Activated CD4-positive, alpha-beta T cell treated with anti-CD3 and anti-CD28 coated beads for 4 hours (primary cell): ENCODE results near the gene CPPED1.

Source experiments
- DNase-seq, 2 donors: peaks; one replicate each; pipeline ENCODE4 v3.0.0-alpha.2; 2020

The CPPED1 gene

DNA sequence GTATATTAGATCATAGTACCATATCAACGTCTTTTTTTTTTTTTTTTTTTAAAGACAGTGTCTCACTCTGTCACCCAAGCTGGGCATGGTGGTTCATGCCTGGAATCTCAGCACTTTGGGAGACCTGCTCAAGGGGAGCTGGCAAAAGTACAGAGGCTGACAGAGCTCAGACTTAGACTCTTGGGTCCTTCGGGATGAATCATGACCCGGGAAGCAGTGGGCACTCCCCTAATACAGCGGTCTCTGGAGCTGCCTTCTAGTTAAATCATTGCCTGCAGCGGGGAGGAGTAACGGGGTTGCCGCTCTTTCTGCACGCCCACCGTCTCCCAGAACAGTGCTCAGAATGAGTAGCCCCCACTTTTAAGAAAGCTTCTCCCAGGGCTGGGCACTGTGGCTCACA lies 174.4 kb downstream of the CPPED1 start:
- DNase-seq, result no peak

DNA sequence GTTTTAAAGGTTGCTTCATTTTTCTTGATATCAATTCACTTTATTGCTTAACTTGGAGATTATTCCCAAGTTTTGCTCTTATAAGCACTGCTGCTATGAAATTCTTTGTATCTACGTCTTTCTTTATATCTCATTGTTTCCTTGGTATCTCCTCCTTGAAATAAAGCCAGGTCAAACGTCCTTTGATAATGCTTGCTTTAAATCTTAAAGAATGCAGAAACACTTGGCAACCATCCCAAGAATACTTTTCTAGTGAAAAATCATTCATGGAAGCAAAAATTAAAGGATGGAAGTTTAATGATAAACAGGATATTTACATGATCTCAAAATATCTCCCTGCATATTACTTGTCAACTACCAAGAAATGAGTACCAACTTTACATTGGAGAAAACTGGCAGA lies 175.2 kb downstream of the CPPED1 start:
- no peak for DNase-seq

DNA sequence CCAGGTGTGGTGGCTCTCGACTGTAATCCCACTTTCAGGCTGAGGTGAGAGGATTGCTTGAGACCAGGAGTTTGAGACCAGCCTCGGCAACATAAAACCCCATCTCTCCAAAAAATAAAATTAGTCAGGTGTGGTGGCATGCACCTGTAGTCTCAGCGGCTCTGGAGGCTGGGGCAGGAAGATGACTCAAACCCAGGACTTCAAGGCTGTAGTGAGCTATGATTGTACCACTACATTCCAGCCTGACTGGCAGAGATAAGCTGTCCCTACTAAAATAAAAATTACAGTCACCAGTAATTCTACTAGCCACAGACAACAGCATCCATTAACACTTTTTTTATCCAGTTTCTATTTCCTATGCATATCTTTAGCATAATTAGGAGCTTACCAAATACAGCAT lies 176.3 kb downstream of the CPPED1 start:
- no peak for DNase-seq

DNA sequence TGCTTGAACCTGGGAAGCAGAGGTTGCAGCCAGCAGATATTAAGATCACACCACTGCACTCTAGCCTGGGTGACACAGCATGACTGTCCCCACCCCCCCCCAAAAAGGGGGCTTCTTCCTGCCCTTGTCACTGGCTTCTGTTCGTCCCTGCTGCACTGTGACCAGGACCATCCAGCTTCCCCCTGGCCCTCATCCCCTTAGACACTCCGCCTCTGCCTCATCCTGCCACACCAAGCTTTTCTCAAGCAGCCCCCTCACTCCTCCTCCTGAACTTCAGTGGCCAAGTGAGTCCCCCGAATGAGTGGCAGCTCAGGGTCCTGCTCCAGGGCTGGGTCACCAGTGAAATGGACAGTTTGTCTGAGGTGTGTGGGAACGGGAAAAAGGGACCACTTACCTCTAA lies 177.3 kb downstream of the CPPED1 start:
- DNase-seq, result no peak

DNA sequence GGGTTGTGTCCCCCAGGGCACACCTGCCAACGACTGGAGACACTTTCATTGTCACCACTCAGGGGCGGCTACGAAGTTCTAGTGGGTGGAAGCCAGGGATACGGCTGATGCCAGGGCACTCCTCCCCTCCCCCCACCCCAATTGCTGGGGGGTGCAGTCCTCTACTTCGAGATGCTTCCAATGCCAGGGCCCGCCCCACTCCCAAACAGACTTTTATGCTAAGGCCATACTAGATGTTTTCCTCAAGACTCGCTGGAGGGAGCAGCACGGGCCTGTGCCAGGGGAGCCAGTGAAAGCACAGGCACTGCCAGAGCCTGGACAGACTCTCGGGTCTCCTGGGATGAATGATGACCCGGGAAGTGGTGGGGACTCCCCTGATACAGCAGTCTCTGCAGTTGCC lies 178.0 kb downstream of the CPPED1 start:
- DNase-seq, result no peak

DNA sequence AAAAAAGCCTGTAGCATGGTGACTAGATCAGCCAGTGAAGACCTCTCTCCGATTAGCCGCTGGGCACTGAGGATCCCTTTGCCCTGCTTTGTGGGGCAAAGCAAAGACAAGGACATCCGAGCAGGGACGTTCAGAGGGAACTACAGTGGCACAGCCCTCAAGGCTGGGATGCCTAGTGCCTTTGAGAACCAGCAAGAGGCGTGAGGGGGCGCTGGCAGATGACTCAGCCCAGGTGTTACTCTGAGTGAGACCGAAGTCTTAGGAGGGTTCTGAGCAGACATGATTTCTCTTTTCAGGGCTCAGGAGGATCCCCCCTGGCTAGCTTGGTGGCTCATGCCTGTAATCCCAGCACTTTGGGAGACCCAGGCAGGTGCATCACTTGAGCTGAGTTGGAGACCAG lies 178.6 kb downstream of the CPPED1 start:
- no peak for DNase-seq

DNA sequence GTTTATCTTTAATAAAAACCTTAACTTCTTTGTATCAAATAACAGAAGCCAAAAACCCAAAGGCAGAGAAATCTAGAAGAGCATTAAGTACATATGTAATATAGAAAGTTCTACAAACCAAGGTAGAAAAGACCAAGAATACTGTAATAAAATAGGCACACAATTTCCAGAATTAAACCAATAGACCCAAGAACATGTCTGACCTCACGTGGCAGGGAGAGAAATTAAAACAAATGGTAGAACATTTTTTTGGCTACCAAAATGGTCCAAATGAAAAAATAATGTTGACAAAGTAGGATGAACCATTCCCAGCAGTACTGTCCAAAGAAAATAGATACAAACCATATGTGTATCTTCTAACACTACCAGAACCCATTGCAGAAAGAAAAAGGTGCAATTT lies 183.5 kb downstream of the CPPED1 start:
- DNase-seq, result no peak

DNA sequence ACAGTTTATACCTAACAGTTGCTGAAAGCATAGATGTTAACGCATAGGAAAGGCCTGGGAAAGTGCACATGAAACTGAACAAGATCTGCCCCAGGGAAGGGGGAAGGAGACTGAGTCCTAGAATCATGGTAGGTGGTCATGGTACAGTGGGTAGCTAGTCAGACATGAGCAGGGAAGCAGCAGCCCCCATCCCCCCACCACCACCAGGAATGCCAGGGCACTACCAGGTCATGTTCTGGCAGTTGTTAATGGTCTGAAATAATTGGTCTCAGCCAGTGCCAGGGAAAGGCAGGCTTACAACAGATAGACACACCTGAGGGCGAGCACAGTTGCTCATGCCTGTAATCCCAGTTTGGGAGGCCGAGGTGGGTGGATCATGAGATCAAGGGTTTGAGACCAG lies 185.2 kb downstream of the CPPED1 start:
- DNase-seq, result no peak

DNA sequence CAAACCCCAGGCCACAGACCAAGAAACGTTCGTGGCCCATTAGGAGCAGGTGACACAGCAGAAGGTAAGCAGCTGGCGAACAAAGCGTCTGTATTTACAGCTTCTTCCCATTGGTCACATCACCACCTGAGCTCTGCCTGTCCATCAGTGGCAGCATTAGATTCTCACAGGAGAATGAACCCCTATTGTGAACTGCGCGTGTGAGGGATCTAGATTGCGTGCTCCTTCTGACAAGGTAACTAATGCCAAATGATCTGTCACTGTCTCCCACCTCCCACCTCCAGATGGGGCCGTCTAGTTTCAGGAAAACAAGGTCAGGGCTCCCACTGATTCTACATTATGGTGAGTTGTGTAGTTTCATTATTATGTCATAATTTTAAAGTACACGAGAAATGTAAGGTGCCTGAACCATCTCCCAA lies 186.3 kb downstream of the CPPED1 start:
- DNase-seq, result no peak

DNA sequence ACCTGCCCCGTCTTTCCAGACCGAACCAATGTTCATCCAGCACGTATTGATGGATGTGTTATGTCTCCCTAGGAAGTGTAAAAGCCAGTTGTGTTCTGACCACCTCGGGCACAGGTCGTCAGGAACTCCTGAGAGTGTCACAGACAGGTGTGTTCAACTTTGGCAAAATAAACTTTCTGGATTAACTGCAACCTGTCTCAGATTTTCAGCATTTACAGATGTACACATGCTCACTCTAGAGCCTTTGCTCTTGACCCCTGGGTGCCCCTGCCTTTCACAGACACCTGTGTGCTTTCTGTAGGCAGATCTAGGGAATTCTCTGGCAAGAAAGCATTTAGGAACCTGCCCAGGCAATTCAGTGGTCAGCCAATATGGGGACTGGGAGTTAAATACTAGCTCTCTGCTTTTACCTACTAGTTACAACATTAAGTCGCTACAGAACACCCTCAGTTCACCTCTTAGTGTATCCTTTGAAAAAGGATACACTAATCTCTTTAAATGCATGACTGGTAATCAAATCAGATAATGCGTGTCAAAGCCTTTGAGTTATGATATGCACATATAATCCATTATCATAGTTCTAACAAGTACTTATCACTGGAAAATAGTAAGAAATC lies 188.9 kb downstream of the CPPED1 start:
- no peak for DNase-seq

DNA sequence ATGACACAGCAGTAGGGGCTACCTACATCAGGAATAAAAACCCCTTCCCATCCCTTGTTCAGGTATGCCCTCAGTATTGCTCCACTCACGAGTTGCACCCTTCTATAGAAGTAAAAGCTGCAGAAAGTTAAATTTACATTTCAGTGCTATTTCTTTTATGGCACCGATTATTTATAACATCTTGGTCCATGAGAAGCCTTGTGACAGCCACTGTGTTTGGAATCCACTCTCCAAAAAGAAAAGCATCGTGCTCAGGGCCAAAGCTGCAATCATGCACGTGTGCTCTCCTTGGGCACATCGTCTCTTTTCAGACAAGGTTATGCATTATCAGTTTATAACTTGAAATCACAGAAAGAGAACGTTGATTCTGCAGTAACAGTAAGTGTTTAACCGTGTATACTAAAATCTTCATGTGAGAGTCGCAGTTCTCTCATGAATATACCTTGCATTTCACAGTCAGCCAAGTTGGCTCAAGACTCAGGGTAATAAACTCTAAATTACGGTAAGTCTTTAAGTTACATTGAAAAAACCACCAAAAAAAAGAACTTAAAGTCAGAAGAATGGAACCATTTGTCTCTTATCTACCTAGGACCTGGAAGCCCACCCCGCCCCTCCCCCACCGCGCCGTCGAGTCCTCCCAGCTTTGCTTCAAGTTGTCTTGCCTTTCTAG lies 189.6 kb downstream of the CPPED1 start:
- no peak for DNase-seq

DNA sequence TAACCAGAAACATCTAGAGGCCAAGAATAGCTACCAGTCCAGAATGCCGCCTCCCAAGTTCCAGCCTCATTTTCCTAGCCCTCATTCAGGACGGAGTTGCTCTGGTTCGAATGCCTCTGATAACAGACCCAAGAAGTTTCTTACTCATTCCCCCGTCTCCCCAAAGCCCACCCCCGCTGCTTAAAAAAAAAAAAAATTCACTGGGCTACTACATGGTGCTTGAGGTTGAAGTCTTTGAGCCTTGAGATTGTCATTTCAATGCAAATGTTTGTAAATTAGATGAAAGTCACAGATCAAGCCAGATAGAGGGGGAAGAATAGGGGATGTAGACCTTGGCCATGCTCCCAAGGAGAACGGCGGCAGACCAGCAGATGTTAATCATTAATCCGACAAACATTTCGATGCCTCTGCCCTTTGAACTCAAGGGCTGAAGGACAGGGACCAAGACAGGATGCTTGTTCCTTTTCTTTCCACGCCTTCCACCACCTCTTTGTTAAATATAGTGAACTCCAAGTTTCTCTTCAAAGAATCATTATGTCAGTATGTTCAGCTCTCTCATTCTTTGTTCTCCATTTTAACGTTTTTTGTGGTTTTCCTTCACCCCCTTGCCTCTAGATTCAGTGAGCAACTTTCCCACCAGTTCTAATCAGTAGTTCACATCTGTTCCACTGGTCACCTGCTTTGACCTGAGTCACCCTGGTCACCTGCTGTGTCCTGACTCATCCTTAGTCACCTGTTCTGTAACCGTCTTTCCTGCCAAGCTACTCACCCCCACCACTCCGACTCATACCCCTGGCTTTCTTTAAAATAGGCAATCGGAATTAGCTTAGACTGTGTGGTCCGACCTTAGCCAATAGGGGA lies 190.3 kb downstream of the CPPED1 start:
- peak; percentile 30 to 37 for DNase-seq

DNA sequence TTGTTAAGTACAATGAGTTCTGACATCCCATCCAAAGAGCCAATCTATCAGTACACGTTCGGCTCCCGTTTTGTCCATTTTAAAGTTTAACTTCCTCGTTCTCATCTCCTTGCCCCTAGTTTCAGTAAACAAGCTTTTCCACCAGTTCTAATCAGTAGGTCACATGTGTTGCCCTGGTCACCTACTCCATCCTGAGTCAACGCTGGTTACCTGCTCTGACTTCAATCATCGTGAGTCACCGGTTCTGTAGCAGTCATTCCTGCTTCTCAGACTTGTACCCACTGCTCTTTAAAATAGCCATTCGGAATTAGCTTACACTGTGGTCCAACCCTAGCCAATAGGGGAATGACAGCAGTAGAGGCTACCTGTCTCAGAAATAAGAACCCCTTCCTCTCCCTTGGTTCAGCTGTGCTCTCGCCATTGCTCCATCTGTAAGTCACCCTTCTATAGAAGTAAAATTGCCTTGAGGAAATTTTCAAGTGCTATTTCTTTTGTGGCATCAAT lies 191.0 kb downstream of the CPPED1 start:
- DNase-seq, result no peak

DNA sequence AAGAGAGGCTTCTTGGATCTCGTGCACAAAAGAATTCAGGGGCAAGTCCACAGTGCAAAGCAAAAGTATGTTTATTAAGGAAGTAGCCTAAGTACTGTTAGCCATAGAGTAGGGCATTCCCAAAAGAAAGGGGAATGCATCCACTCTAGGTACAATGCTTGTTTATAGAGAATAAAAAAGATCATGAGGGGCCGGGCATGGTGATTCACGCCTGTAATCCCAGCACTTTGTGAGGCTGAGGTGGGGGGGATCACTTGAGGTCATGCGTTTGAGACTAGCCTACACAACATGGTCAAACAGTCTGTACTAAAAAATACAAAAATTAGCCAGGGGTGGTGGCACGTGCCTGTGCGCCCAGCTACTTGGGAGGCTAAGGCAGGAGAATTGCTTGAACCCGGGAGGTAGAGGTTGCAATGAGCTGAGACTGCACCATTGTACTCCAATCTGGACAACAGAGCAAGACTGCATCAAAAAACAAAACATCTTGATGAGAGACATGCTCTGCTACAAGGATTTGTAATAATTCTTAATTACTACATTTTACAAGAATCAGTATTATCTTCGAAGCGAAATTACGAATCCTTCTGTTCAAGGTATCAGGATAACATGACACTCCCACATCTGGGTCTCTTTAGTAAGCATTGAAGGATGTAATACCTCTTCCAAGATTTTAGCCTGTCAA lies 191.6 kb downstream of the CPPED1 start:
- DNase-seq, result no peak

DNA sequence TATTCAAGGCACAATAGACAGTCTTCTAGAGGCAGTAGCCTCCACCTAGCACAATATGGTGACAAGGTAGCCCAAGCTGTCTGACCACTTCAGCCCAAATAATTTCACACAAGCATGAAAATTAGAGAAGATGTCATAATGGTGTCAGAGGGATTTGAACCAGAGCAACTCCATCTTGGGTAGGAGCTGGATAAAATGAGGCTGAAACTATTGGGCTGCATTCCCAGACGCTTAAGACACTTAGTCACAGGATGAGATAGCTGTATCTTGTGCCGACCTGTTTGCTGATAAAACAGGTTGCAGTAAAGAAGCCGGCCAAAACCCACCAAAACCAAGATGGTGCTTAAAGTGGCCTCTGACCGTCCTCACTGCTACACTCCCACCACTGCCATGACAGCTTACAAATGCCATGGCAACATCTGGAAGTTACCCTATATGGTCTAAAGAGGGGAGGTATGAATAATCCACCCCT lies 192.6 kb downstream of the CPPED1 start:
- DNase-seq, result no peak

DNA sequence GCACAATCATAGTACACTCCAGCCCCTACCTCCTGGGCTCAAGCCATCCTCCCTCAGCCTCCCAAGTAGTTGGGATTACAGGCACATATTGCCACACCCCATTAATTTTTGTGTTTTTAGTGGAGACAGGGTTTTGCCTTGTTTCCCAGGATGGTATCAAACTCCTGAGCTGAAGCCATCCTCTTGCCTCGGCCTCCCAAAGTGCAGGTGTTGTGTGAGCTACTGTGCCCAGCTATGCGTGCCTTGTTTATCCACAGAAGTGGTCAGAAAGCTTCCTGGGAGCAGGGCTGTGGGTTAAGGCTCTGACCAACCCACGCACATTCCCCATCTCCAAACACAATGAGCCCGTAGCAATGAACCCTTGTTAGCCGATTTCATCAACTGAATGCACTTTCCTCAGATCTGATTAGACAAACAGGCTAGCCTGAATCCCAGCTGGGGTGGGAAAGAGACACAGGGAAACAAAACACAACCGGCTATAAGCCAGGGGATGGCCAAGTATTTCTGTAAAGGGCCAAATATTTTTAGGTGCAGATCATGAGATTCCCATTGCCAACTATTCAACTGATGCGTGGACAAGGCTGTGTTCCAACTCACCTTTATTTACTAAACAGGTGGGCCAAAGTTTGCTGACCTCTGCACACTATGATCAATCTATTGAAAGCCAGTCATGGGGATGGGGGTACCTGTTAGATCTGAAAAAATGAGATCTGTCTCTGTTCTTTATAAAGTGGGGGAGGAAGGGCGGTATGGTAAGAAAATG lies 193.6 kb downstream of the CPPED1 start:
- DNase-seq, result no peak
